WTC11 (cell line): ENCODE measurements around the gene CNTNAP2.

ENCODE experiments used
- CTCF ChIP-seq: fragments of 200-600 bp; IDR thresholded peaks from 2 replicates; pipeline ENCODE4 v1.8.0; 2022; ENCODE audit warnings: antibody characterized with exemption
- NR3C1 ChIP-seq: sonication (generic); formaldehyde crosslinking; conservative IDR thresholded peaks from 2 replicates; pipeline ENCODE4 v1.8.1; 2023; ENCODE audit warnings: low read depth, mild to moderate bottlenecking, missing genetic modification reagents
- TEAD4 ChIP-seq: sonication (generic); formaldehyde crosslinking; IDR thresholded peaks from 2 replicates; pipeline ENCODE4 v1.8.0; 2022; ENCODE audit warnings: mild to moderate bottlenecking, missing genetic modification reagents
- ZBTB21 ChIP-seq: sonication (generic); formaldehyde crosslinking; IDR thresholded peaks from 2 replicates; pipeline ENCODE4 v1.8.1; 2023; ENCODE audit warnings: mild to moderate bottlenecking, missing genetic modification reagents, borderline replicate concordance
- TF ChIP-seq, protein P1 (sequence below): sonication (generic); formaldehyde crosslinking; IDR thresholded peaks from 2 replicates; pipeline ENCODE4 v1.8.0; 2022; ENCODE audit warnings: mild to moderate bottlenecking, missing genetic modification reagents

DNA sequence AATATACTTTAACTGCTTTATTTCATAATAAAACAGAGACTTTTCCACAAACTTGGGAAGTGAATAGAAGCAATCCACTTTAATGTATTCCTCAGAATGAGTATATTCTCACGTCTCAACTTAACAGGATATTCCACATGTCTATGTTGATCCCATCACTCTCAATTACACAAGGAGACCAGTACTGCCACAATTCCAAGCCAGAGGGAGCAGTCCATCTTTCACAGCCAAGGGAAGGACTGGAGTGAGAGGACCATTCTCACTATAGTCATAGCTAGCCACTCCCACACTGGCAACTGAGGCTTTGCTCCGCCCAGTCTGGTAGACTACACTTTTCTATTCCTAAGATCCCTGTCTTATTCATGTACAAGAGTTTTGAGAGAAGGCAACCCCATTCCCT lies 553.9 kb downstream of the CNTNAP2 start:
- TF ChIP-seq CTCF (no peak), NR3C1 (no peak), TEAD4 (no peak), ZBTB21 (CRISPR knock-in tag) (no peak)
- TF ChIP-seq, protein P1, sequence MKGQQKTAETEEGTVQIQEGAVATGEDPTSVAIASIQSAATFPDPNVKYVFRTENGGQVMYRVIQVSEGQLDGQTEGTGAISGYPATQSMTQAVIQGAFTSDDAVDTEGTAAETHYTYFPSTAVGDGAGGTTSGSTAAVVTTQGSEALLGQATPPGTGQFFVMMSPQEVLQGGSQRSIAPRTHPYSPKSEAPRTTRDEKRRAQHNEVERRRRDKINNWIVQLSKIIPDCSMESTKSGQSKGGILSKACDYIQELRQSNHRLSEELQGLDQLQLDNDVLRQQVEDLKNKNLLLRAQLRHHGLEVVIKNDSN (CRISPR knock-in tag), result no peak
